Gastrocnemius medialis (tissue), 4 donors: ENCODE data around the gene MRFAP1.

ENCODE experiments used
- CTCF ChIP-seq, 5 experiments: fragments of 450-650 bp in 3 of 5; fragments of 200-600 bp in 2 of 5; sonication (generic) in 2 of 5; IDR thresholded peaks in 4 of 5; conservative IDR thresholded peaks in 1 of 5; 1 replicate in 4 of 5; 2 replicates in 1 of 5; pipeline ENCODE4 v1.5.1; 2016 to 2019; ENCODE audit warnings: antibody characterized with exemption in 5 of 5, mild to moderate bottlenecking in 3 of 5, moderate library complexity in 3 of 5
- POLR2A ChIP-seq, 2 donors: fragments of 450-650 bp; IDR thresholded peaks; one replicate each; pipeline ENCODE4 v1.6.1; 2017; ENCODE audit warnings: antibody characterized with exemption in 2 of 2, mild to moderate bottlenecking in 2 of 2, moderate library complexity in 2 of 2

- TF ChIP-seq CTCF (IDR thresholded peaks at IDR 0.05 in 4 of 5, conservative IDR thresholded peaks at IDR 0.05 in 1 of 5) (no peak), POLR2A (IDR thresholded peaks at IDR 0.05) (no peak)
Measured at GRCh38 chr4:6680372-6681034, 40.0 kb downstream of the MRFAP1 start.
